Astrocyte of the cerebellum (primary cell): Measurements from ENCODE around the gene SNN.

Source experiments
- DNase-seq: peaks from one replicate; pipeline ENCODE4 v3.0.0-alpha.2; 2011; ENCODE audit warnings: low read depth
- H3K4me3 ChIP-seq: 2 replicates; pipeline ENCODE4 v1.5.1; 2011; ENCODE audit warnings: mild to moderate bottlenecking, low read depth, low read length, moderate library complexity
- in situ Hi-C: cut with HindIII; loops from 2 replicates; pipeline ENCODE4 v1.10.0; 2017; ENCODE audit warnings: low sequenced_read_pairs
- TF ChIP-seq, protein P1 (sequence below): IDR thresholded peaks from 2 replicates; pipeline ENCODE4 v1.5.1; 2012; ENCODE audit warnings: low read length, low read depth, moderate library complexity, mild to moderate bottlenecking; ENCODE audit errors: missing control alignments

Gene SNN

DNA sequence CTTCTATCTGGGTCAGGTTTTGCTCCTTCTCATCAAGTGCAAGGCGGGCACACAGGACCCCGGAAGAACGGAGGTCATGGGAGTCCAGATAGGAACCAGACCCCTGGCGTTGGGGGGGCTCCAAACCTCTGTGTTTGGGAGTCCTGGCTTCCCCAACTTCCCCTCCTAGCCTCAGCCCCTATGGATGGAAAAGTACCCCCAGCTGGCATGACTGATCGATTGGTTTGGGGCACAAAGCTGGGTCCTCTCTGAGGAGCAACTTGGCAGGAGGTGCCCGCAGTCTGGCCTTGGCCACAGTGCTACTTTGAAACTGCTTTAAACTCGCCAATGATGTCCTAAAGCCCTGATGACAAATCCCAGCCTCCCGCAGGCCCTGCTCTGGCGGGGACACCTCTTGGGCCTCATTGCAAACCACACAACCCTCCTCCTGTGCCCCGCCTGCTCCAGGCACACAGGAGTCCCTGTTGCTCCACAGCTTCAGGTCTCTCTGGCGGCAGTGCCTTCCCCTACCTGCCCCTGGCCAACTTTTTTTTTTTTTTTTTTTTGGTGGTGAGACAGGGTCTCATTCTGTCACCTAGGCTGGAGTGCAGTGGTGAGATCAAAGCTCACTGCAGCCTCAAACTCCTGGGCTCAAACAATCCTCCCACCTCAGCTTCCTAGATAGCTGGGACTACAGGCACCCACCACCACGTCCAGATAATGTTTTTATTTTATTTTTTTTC lies 38.0 kb upstream of the SNN start:
- TF ChIP-seq, protein P1, sequence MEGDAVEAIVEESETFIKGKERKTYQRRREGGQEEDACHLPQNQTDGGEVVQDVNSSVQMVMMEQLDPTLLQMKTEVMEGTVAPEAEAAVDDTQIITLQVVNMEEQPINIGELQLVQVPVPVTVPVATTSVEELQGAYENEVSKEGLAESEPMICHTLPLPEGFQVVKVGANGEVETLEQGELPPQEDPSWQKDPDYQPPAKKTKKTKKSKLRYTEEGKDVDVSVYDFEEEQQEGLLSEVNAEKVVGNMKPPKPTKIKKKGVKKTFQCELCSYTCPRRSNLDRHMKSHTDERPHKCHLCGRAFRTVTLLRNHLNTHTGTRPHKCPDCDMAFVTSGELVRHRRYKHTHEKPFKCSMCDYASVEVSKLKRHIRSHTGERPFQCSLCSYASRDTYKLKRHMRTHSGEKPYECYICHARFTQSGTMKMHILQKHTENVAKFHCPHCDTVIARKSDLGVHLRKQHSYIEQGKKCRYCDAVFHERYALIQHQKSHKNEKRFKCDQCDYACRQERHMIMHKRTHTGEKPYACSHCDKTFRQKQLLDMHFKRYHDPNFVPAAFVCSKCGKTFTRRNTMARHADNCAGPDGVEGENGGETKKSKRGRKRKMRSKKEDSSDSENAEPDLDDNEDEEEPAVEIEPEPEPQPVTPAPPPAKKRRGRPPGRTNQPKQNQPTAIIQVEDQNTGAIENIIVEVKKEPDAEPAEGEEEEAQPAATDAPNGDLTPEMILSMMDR: no peak
- no peak overlapping the region for H3K4me3 ChIP-seq
- in situ Hi-C loops: no loop called here
- no peak for DNase-seq

DNA sequence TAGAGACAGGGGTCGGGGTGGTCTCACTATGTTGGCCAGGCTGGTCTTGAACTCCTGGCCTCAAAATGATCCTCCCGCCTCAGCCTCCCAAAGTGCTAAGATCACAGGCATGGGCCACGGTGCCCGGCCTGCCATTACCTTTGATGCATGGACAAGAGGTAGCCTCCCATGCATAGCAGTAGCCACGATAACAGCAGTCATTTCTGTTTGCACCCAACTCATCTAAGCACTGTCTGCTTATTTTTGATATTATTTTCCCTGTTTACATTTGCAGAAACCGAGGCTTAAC lies 37.5 kb upstream of the SNN start:
- DNase-seq: no peak
- H3K4me3 ChIP-seq: no peak overlapping the region
- TF ChIP-seq, protein P1: no peak
- in situ Hi-C loops: no loop called here

DNA sequence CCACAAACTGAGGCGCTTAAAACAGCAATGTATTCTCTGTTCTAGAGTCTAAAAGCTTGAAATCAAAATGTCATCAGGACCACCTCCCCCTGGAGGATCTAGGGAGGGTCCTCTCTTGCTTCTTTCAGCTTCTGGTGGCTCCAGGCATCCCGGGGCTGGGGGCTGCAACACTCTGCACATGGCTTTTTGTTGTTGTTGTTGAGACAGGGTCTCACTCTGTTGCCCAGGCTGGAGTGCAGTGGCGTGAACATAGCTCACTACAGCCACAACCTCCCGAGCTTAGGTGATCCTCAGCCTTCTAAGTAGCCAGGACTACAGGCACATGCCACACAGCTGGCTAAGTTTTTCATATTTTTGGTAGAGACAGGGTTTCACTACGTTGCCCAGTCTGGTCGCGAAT lies 37.0 kb upstream of the SNN start:
- in situ Hi-C loops: no loop called here
- no peak overlapping the region for H3K4me3 ChIP-seq
- no peak for DNase-seq
- TF ChIP-seq, protein P1: no peak

DNA sequence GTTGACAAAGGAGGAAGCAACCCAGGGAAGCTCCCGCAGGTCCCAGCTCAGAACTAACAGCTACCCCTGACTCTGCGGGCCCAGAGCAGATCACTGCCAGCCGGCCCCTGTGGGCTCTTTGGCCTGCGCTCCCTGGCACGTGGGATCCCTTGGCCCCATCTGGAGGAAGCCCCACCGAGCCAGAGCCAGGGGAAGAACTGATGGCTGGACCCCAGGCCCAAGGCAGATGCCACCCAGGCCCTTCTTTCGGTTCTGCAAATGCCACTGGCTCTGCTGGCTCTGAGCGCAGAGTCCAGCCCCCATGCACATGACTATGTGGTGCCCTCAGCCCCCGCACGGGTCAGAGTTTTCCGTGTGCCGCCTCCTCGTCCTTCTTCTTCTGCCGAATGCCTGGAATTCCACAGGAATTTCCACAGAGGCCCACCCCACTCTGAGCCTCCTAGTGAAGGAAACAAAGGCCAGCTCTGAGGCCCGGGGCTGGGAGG lies 35.8 kb upstream of the SNN start:
- TF ChIP-seq, protein P1: no peak
- DNase-seq: peak; percentile 26
- H3K4me3 ChIP-seq: no peak overlapping the region
- in situ Hi-C loops: no loop called here

DNA sequence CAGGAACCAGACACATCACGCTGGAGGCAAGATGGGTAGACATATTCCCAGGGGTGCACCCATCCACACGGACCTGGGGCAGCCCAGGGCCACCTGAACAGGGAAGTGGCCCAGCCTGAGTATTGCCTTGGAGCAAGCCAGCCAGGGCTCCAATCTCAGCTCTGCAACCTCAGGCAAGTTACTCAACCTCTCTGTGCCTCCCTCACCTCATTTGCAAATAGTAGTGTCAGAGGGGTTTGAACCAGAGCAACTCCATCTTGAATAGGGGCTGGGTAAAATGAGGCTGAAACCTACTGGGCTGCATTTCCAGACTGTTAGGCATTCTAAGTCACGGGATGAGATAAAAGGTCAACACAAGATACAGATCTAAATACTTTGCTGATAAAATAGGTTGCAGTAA lies 35.1 kb upstream of the SNN start:
- no peak overlapping the region for H3K4me3 ChIP-seq
- no peak for DNase-seq
- in situ Hi-C loops: no loop called here
- TF ChIP-seq, protein P1: no peak

DNA sequence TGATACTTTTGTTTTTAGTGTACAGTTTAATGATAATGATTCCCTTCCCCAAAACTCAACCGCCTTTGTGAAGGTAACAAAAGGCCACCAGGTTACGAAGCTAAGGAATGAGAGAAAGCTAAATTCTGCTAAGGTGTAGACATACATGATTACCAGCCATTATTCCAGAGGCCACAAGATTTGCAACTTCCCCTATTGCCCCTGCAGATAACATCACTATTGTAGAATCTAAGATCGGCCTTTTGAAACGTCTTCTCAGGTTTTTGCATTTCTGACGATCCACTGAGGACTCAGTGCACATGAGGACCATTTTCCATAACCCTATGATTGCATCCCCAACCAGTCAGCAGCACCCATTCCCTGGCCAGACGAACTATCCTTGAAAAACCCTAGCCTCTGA lies 33.9 kb upstream of the SNN start:
- TF ChIP-seq, protein P1: no peak
- in situ Hi-C loops: no loop called here
- no peak for DNase-seq
- no peak overlapping the region for H3K4me3 ChIP-seq
